Suprapubic skin (tissue), 4 donors: ENCODE data around the gene DCP1A. TPM values are rescaled to one million over a fixed set of nuclear protein-coding genes. Genes with fewer than 3 reads are reported as not detected.
"Not testable (repeated sequence)": the region's sequence is repeated elsewhere in the genome, so short reads cannot be mapped to it uniquely, and the experiment has no call there.

Experiments
- DNase-seq, 2 donors: peaks; one replicate each; pipeline ENCODE4 v3.0.0-alpha.2; 2019; ENCODE audit warnings: low spot score in 2 of 2
- H3K27ac ChIP-seq: fragments of 200-600 bp; sonication (generic); one replicate; pipeline ENCODE4 v1.5.1; 2019
- H3K27me3 ChIP-seq: fragments of 200-600 bp; sonication (generic); one replicate; pipeline ENCODE4 v1.5.1; 2019
- H3K36me3 ChIP-seq: fragments of 200-600 bp; sonication (generic); one replicate; pipeline ENCODE4 v1.5.1; 2019
- H3K4me1 ChIP-seq: fragments of 200-600 bp; sonication (generic); one replicate; pipeline ENCODE4 v1.5.1; 2019
- H3K4me3 ChIP-seq: fragments of 200-600 bp; sonication (generic); one replicate; pipeline ENCODE4 v1.5.1; 2019; ENCODE audit warnings: mild to moderate bottlenecking
- H3K9me3 ChIP-seq: fragments of 200-600 bp; sonication (generic); one replicate; pipeline ENCODE4 v1.5.1; 2019
- EP300 ChIP-seq: sonication (generic); formaldehyde crosslinking; IDR thresholded peaks from one replicate; pipeline ENCODE4 v1.6.1; 2017; ENCODE audit warnings: antibody characterized with exemption
- POLR2A ChIP-seq, 2 donors: fragments of 450-650 bp; IDR thresholded peaks; one replicate each; pipeline ENCODE4 v1.6.1; 2017; ENCODE audit warnings: antibody characterized with exemption in 2 of 2, mild to moderate bottlenecking in 2 of 2, moderate library complexity in 2 of 2
- POLR2AphosphoS5 ChIP-seq, 3 donors: sonication (generic); formaldehyde crosslinking; IDR thresholded peaks; one replicate each; pipeline ENCODE4 v1.6.1; 2017; ENCODE audit warnings: antibody characterized with exemption in 3 of 3
- WGBS: methylation state at CpG from one replicate; pipeline ENCODE4 v1.1.5; 2018; 5-methylcytosine and 5-hydroxymethylcytosine counted together
- total RNA-seq, 4 donors: library from RNA; depleted of rRNA; stranded (reverse); fragments of >200 nt; gene quantifications; one replicate each; pipeline ENCODE4 v1.1.0, GENCODE V29; 2016
- TF ChIP-seq, protein P1 (sequence below), 2 donors: fragments of 200-600 bp in 1 of 2; fragments of 450-650 bp in 1 of 2; sonication (generic) in 1 of 2; IDR thresholded peaks; one replicate each; pipeline ENCODE4 v1.5.1; 2016 to 2019; ENCODE audit warnings: antibody characterized with exemption in 2 of 2, mild to moderate bottlenecking in 1 of 2, moderate library complexity in 1 of 2

DCP1A gene
- total RNA-seq, 4 donors from 2014 or later: 18.0 to 30.1 (median 22.8) TPM

DNA sequence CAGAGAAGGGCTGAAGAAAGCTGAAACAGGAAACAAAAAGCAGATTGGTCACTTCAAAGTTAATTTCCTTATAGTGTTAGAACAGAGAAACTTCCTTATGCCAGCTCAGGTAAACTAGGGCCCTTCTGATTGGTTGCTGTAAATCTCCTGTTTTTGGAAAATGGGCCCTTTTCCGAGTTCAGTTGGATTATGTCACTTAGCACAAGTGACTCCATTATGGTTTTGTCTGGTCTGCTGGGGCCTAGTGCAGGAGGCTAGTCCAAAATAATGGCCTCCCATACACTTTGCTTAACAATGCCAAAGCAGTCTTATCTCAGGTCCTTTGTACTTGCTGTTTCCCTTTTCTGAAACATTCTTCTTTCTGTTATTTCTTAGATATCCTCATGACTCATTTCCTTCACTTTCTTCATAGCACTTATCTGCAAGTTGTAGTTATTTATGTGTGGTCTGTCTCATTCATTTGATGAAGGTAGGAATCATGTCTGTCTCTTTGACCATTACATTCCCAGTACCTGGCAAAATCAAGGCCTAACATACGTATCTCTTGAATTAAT lies 7.7 kb upstream of the DCP1A start:
- Histone ChIP-seq H3K27ac (no peak overlapping the region), H3K9me3 (no peaks in the 10 kb centered on the region), H3K27me3 (no peaks in the 10 kb centered on the region), H3K4me1 (no peaks in the 10 kb centered on the region), H3K4me3 (no peak overlapping the region), H3K36me3 (no peaks in the 10 kb centered on the region)
- 93% methylated on average over 2 of the region's 2 CpGs for WGBS
- no peak for TF ChIP-seq EP300
- no peak for TF ChIP-seq POLR2AphosphoS5 (IDR thresholded peaks at IDR 0.05)
- TF ChIP-seq, protein P1, sequence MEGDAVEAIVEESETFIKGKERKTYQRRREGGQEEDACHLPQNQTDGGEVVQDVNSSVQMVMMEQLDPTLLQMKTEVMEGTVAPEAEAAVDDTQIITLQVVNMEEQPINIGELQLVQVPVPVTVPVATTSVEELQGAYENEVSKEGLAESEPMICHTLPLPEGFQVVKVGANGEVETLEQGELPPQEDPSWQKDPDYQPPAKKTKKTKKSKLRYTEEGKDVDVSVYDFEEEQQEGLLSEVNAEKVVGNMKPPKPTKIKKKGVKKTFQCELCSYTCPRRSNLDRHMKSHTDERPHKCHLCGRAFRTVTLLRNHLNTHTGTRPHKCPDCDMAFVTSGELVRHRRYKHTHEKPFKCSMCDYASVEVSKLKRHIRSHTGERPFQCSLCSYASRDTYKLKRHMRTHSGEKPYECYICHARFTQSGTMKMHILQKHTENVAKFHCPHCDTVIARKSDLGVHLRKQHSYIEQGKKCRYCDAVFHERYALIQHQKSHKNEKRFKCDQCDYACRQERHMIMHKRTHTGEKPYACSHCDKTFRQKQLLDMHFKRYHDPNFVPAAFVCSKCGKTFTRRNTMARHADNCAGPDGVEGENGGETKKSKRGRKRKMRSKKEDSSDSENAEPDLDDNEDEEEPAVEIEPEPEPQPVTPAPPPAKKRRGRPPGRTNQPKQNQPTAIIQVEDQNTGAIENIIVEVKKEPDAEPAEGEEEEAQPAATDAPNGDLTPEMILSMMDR (IDR thresholded peaks at IDR 0.05): no peak
- no peak for TF ChIP-seq POLR2A (IDR thresholded peaks at IDR 0.05)
- no peak for DNase-seq

- no peak for DNase-seq
- Histone ChIP-seq H3K27me3 (no peaks in the 10 kb centered on the region), H3K36me3 (no peaks in the 10 kb centered on the region), H3K9me3 (no peaks in the 10 kb centered on the region), H3K4me3 (no peak overlapping the region), H3K4me1 (peaks cover 1% of the 10 kb centered on the region), H3K27ac (no peak overlapping the region)
- 84% methylated on average over 2 of the region's 2 CpGs for WGBS
- no peak for TF ChIP-seq POLR2AphosphoS5 (IDR thresholded peaks at IDR 0.05)
These were observed 5.9 kb upstream of the DCP1A start for GRCh38 chr3:53353202-53353601.

DNA sequence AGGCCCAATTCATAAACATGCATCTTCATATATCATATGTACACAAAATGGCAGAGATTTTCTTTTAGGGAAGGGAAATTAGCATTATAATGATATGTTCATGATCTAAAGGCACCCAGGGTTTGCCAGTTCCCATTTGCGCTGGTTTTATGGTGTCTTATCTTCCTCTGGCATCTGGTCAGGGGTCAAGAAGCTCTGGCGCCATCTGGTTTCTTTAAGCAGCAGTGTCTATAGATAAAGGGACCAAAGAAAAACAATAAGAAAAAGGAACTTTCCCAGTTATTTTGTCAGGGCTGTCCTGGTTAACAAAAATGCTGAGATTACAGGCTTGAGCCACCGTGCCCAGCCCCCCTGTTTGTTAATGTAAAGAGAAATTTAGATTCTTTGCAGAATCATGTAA lies 3.3 kb upstream of the DCP1A start:
- 24% methylated on average over 3 of the region's 3 CpGs for WGBS

DNA sequence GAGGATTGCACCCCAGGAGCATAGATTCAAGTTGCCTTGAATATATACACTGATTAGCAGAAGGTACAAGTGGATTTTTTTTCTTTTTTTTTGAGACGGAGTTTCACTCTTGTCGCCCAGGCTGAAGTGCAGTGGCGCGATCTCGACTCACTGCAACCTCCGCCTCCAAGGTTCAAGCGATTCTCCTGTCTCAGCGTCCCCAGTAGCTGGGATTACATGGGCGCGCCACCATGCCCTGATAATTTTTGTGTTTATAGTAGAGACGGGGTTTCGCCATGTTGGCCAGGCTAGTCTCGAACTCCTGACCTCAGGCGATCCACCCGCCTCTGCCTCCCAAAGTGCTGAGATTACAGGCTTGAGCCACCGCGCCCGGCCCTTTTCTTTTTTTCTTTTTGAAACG lies 775 bp upstream of the DCP1A start:
- not testable (repeated sequence) for H3K36me3 ChIP-seq, H3K9me3 ChIP-seq, DNase-seq, H3K27me3 ChIP-seq
- Histone ChIP-seq H3K4me1 (peaks cover 29% of the 10 kb centered on the region), H3K4me3 (peak overlapping the region; percentile 94), H3K27ac (peak overlapping the region; percentile 86)
- 80% methylated on average over 19 of the region's 19 CpGs for WGBS

More for the DNA sequence above, 3.3 kb upstream of the DCP1A start:
- Histone ChIP-seq H3K27ac (no peak overlapping the region), H3K4me3 (no peak overlapping the region), H3K4me1 (peaks cover 17% of the 10 kb centered on the region), H3K9me3 (no peaks in the 10 kb centered on the region), H3K36me3 (no peaks in the 10 kb centered on the region), H3K27me3 (no peaks in the 10 kb centered on the region)
- TF ChIP-seq EP300 (no peak), POLR2A (IDR thresholded peaks at IDR 0.05) (no peak), POLR2AphosphoS5 (IDR thresholded peaks at IDR 0.05) (no peak)
- TF ChIP-seq, protein P1 (IDR thresholded peaks at IDR 0.05): no peak
- no peak for DNase-seq

- H3K4me3 ChIP-seq: peak overlapping the region; percentile 94
- no peaks in the 10 kb centered on the region for H3K27me3 ChIP-seq
- peak overlapping the region; percentile 86 for H3K27ac ChIP-seq
- H3K9me3 ChIP-seq: no peaks in the 10 kb centered on the region
- no peak for TF ChIP-seq POLR2A (IDR thresholded peaks at IDR 0.05)
- TF ChIP-seq, protein P1 (IDR thresholded peaks at IDR 0.05): no peak
- TF ChIP-seq POLR2AphosphoS5 (IDR thresholded peaks at IDR 0.05): no peak
- no peak for TF ChIP-seq EP300
- DNase-seq: no peak
- peaks cover 29% of the 10 kb centered on the region for H3K4me1 ChIP-seq
- H3K36me3 ChIP-seq: peaks cover 21% of the 10 kb centered on the region
- under 1% methylated on average over 11 of the region's 11 CpGs for WGBS
These were observed 452 bp downstream of the DCP1A start for GRCh38 chr3:53346922-53347260.

DNA sequence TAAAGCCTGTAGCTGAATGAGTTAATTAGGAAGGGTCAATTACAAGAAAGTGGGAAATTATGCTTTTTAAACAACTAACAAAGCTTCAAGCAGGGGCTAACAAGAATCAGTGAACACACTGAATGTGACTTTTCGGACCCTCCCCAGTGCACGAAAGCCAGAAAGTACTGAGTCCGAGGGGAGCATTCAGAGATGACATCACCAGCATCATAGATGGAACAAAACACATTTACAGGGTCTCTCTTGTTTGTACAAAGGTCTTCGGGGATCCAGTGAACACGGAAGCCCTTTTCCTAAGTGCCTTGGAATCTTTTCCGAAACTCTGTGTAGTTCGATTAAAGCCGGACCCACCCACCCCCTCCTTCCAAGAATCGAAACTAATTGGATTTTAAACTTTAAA lies 829 bp downstream of the DCP1A start:
- 2% methylated on average over 9 of the region's 9 CpGs for WGBS
- peaks cover 25% of the 10 kb centered on the region for H3K36me3 ChIP-seq
- no peak for DNase-seq
- no peaks in the 10 kb centered on the region for H3K9me3 ChIP-seq
- no peak overlapping the region for H3K27ac ChIP-seq
- no peaks in the 10 kb centered on the region for H3K27me3 ChIP-seq
- H3K4me1 ChIP-seq: peaks cover 29% of the 10 kb centered on the region
- no peak for TF ChIP-seq POLR2A (IDR thresholded peaks at IDR 0.05)
- no peak for TF ChIP-seq POLR2AphosphoS5 (IDR thresholded peaks at IDR 0.05)
- TF ChIP-seq EP300: no peak
- TF ChIP-seq, protein P1 (IDR thresholded peaks at IDR 0.05): no peak
- H3K4me3 ChIP-seq: peak overlapping the region; percentile 94
